NCI-H2081 (cell line): ENCODE data around the gene EFCAB6.
A peak's percentile ranks its signal among the peaks of the same experiment; 100 is the strongest.

Experiments used
- DNase-seq, 2 experiments: peaks; one replicate each; lab custom pipeline; 2025; lab: John Stamatoyannopoulos, UW

EFCAB6 gene

GRCh38 chr22:43639228-43639948 is 172.7 kb downstream of the EFCAB6 start:
- no peak for DNase-seq

DNA sequence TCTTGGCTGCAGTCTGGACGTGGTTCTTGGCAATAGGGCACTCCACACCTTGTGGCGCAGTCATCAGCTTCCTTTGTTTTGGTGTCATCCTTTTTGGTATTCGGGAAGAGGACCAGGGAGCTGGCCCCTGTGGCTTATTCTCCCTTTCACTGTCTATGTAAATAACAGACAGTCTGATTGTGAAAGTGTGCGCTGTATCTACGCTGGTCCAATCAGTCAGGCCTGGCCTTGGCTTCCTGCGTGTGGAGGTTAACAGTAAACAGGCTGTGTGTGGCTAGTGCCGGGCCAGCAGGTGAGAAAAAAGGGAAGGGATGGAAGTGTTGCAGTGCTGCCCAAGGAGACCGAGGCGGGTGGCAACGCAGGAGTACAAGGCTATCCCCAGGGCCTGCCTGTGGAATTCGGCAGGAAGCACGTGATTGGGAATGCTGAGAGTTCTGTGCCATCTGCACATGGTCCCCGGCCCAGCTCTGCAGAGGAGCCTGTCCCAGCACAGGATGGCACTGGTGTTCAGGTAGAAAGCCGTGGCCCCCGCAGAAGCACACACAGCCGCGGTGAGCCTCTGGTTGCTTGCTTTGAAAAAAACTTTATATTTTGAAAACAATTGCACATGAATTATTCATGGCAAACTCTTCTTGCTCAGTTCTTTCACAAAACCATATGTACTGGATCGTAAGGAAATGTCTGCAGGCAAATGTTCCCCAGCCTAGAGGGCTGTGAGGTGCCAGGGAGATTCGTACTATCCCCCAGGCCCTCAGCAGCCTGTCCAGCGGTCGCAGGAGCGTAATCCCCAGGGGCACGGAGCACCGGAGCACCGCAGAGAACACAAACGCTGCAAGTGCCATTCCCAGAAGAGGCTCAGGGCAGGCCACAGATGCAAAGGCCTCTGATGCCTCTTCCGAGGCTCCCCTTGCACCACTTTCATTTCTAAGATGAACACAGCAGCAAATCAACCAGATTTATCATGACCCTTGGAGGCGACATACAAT is 174.5 kb downstream of the EFCAB6 start:
- DNase-seq = no peak

GRCh38 chr22:43636086-43636485 is 176.0 kb downstream of the EFCAB6 start:
- DNase-seq = no peak

- DNase-seq = no peak
Measured at GRCh38 chr22:43635101-43635500, 177.0 kb downstream of the EFCAB6 start.

- no peak for DNase-seq
Measured at GRCh38 chr22:43634316-43634715, 177.8 kb downstream of the EFCAB6 start.

- no peak for DNase-seq
Measured at GRCh38 chr22:43633631-43634285, 178.3 kb downstream of the EFCAB6 start.

DNA sequence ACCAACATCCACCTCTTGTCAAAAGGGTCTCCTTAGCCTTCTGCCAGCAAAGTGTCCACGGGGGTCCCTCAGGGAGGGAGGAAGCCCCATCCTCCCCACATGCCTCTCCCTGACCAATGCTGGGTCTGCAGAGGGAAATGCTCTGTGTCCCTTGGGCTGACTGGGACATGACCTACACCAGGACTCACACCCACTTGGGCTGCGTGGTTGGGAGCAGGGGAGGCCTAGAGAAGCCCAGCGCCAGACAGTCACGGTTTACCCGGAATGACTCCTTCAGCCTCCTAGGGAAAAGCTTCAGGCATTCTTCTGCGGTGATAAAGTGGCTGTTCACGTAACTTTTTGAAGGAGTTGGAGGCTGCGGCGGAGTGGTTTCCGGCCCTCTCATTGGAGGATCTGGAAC is 180.3 kb downstream of the EFCAB6 start:
- DNase-seq = no peak

GRCh38 chr22:43631201-43631600 is 180.9 kb downstream of the EFCAB6 start:
- no peak for DNase-seq

DNA sequence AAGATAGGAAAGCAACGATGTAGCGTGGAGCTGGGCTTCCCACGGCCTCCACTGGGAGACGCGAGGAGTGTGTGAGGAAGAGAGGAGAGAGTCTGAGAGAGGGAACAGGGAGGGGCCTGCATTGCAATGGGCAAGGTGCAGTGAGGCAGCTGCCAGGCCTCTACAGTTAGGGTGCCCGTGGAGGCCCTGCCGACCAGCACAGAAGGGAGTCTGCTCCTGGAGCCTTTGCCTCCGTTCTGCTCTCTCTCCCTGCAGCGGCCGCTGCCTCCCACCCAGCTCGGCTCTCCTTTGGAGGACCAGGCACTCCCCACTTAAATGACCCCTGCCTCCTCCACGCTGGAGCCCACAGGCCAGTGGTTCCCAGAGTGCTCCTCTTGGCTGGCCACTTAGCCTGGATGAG is 181.7 kb downstream of the EFCAB6 start:
- no peak for DNase-seq

DNA sequence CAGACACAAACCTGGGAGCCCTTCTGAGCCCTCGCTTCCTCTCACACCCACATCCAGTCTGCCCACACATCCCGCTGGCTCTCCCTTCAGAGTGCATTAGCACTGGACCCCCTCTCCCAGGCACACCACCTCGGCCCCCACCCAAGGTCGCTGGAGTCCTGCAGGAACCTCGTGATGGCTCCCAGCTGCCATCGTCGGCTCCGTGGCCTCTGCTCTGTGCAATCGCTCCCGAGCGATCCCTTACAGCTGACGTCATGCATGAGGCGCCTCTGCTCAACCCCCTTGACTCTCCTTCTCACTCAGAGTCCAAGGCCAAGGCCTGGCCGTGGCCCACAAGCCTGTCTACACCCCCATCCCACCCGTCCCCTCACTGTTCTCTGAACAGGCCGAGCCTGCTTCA is 183.9 kb downstream of the EFCAB6 start:
- DNase-seq = no peak

DNA sequence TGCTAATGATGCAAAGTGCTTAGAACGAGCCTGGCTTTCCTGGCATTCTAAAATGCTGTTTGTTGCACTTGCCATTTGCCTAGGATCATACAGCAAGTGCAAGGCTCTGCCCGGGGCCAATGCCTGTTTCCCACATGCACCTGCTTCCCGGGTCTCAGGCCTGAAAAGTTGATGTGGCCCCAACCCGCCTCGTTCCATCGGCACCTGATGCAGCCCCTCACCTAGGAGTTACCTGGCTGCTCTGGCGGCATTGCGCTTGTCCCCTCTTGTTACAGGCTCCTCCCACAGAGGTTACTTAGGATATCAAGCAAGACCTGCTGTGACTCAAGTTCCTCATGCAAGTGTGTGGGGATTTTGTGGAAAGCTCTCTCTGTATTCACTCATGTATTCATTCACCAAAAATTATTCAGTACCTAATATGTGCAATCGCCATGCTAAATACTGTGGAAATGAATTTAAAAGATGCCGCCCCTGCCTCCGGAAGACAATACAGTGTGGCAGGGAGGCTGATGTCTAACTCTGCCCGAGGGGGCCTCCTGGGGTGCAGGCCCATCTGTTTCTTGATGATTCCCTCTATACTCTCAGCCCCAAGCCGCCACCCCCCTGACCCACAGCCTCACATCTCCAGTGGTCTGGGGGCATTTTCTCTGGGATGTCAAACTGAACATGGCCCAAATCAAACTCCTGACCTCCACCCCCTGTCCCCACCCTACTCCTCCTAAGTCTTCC is 184.5 kb downstream of the EFCAB6 start:
- no peak for DNase-seq

DNA sequence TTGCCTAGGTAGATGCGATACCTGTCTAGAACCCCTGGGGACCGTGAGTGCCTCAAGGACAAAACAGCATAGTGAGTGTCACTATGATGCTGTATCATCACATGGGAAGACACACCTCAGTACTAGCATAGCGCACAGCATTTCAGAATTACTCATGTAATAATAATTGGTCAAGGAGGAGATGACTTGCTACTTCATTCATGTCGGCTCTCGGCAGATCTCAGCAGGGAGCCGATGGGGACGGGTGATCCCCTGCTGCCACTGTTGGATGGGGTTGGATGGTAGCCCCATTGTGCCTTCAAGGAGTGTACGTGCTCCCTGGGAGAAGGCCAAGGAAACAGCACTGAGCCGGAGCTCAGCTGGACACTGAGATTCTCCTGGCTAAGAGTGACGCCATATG is 186.9 kb downstream of the EFCAB6 start:
- no peak for DNase-seq

DNA sequence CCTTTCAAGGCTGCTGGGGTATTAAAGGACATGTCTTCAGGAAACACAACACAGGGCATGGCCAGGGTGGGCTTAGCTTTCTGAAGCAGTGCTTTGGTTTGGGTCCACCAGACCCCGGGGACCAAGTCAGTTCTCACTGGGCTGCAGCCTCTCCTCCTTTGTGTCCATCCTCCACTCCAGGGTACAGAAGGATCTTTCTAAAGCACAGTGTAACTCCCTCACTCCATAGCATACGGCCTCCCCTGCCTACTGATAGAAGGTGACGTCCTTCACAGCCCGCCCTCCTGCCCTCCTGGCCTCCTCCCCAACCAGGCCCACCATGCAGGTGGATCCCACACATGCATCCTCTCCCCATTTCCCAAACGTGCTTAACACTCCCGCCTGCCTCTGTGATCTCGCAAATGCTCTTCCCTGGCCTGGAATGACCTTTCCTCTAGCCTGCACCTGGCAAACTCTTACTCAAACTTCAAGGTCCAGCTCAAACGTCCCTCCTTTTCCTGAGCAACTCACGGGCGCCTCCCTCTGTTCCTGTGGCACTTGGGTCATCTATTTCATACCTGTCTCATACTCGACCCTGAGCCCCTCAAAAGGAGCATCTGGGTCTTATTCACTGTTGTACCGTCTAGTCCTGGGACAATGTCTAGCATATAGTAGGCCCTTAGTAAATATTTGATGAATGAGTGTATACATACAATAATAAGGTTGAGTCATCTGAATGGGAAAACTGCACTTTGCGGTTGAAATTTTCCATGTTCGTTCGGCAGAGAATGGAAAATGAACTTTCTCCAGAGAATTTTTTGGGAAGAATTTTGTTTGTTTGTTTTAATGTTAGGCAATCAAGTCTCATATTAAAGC is 187.7 kb downstream of the EFCAB6 start:
- DNase-seq = no peak

DNA sequence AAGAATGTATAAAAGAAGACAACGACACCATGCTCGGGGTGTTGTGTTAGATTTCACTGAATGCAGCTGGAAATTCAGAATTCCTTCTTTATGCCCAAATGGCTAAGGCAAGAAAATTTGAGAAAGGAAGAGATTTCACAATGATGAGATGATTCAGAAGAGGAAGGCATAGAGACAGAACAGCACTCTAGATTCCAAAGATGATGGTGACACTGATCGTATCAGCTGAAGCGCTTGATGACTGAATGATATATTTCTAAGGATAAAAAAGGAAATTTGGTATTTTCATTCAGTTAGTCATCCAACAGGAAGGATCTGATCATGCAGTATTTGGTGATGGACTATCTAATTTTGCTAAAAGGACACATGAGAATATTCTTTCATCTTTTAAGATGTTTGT is 189.2 kb downstream of the EFCAB6 start:
- DNase-seq = no peak

- DNase-seq = no peak
Measured at GRCh38 chr22:43620197-43620596, 191.9 kb downstream of the EFCAB6 start.

DNA sequence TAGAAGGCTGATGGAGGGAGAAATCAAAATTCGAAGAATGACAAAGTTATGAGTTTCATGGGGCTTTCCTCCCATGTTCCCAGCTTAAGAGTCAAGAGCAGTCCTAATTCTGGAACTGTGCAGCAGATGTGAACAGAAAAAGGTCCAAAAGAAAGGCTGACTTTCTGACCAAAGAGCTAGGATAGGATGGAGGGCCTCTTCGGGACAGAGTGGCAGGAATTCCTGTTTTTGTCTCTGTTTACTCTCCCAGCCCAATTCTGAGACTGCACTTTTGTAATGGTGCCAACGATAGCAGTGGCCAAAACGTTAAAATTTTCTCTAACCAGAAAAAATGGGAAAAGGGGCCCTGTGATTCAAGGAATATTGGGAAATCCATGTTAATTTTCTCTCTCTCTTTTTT is 193.6 kb downstream of the EFCAB6 start:
- DNase-seq = no peak

DNA sequence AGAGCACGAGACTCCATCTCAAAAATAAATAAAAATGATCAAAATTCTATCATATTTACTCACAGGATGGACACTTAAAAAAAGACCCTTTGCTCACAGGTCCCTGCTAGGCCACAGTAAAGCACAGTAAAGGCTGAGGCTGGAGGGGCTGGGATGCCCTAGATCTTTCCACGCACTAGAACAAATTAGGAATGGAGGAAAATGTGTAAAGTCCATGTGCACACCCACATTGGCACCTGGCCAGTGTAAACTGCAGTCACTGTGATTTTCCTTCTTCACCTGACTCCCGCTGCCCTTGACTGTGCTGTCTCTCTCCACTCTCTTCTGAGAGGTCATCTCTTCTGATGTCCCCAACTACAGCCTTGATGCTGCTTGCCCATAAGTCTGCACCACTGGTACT is 195.5 kb downstream of the EFCAB6 start:
- DNase-seq = peak in 1 of 2 experiments; percentile 4

GRCh38 chr22:43600265-43600664 is 211.8 kb downstream of the EFCAB6 start:
- DNase-seq = no peak

DNA sequence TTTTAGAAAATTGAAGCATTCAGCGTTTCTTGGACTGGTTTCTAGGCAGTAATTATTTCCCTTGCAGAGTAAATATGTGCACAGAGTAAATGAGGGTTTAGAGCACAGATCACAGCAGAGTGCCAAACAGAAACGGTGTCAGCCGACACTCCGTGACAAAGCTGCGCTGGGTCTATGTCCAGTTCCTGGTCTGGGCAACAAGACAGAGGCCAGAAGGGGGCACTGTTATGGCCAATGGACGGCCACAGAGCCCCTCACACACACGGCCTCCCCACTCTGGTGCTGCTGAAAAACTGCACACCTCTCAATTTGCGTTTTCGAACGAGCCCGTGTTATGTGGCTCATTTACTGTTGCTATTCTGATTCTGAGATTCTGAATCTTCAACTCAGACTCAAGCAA is 219.6 kb downstream of the EFCAB6 start:
- peak; percentile 10 to 68 for DNase-seq

- no peak for DNase-seq
Measured at GRCh38 chr22:43591380-43591779, 220.7 kb downstream of the EFCAB6 start.

DNA sequence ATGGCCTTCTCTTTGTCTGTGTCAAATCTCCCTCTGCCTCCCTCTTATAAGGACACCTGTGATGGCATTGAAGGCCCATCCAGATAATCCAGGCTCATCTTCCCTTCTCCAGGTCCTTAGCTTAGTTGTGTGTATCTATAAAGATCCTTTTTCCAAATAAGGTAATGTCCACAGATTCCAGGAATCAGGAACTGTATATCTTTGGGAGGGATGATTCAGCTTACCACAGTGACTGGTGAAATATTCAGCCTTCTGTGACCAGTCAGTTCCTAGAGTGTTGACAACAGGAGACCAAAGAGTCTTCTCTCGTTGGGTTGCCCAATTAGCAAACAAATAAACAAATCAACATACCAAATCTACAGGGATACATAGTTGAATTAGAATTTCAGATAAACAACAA is 224.5 kb downstream of the EFCAB6 start:
- no peak for DNase-seq
